GM21717 (cell line): ENCODE data around the gene SPTBN2.
"Not testable (repeated sequence)": the region's sequence is repeated elsewhere in the genome, so short reads cannot be mapped to it uniquely, and the experiment has no call there.

ENCODE experiments used
- ATAC-seq: cut with Tn5 transposase; IDR thresholded peaks from one replicate; pipeline ENCODE4 v1.9.1; 2021; ENCODE audit warnings: mild to moderate bottlenecking, moderate library complexity; ENCODE audit not compliant: unreplicated experiment

The SPTBN2 gene

DNA sequence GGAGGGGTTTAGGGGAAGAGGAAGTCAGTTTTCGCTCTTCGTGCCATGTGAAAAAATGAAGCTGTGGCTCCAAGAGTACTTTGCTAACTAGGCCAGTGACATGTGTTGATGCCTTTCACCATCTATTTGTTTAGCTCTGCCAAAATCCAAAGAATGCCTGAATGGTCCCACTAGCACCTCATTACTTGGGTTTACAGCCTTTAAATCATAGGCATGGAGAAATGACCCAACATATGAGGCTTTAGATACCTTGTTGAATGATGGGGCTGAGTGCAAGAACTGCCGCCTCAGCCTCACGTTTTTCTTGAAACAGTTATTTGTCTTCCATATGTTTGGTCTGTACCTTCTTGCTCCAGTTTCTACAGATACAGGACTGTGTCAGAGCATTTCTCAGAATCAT is 82.2 kb downstream of the SPTBN2 start:
- no peak for ATAC-seq

DNA sequence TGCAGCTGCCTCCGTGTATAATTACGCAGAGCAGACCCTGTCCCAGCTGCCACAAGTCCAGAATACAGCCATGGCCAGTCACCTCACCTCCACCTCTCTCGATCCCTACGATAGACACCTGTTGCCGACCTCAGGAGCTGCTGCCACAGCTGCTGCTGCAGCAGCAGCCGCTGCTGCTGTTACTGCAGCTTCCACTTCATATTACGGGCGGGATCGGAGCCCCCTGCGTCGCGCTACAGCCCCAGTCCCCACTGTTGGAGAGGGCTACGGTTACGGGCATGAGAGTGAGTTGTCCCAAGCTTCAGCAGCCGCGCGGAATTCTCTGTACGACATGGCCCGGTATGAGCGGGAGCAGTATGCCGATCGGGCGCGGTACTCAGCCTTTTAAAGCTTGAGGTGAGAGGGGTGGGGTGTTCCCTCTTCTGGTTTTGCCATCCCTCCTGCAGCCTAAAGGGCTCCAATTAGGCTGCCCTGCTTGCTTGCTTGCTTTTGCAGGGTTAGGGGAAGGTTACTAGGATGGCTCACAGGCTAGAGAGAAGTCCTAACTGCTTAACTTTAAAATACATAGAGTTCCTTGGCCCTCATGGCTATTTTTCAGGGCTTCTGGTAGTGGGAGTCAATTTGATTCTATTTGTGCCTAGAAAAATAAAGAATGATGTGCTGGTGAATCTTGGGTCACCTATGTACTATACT is 85.1 kb downstream of the SPTBN2 start:
- no peak for ATAC-seq

DNA sequence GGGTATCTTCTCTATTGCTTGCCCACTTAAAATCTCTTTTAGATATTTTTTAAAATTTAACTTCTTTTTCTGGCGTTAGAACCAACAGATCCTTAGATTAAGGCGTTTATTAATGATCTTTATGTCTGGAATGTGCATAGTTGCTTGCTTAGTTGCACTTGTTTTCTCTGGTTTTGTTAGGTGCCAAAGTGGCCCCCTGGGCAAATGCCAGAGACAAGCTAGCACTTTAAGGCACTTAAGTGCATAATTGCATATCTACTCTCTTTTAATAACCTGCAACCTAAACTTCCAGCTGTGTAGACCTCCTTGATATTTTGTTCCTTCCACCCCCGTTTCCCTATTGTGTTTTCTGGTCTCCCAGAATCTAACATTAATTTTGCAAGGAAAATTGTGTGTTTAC is 87.2 kb downstream of the SPTBN2 start:
- no peak for ATAC-seq

- ATAC-seq = not testable (repeated sequence)
Measured at GRCh38 chr11:66639814-66640340, 89.1 kb downstream of the SPTBN2 start.

- no peak for ATAC-seq
Measured at GRCh38 chr11:66639066-66639813, 89.8 kb downstream of the SPTBN2 start.

DNA sequence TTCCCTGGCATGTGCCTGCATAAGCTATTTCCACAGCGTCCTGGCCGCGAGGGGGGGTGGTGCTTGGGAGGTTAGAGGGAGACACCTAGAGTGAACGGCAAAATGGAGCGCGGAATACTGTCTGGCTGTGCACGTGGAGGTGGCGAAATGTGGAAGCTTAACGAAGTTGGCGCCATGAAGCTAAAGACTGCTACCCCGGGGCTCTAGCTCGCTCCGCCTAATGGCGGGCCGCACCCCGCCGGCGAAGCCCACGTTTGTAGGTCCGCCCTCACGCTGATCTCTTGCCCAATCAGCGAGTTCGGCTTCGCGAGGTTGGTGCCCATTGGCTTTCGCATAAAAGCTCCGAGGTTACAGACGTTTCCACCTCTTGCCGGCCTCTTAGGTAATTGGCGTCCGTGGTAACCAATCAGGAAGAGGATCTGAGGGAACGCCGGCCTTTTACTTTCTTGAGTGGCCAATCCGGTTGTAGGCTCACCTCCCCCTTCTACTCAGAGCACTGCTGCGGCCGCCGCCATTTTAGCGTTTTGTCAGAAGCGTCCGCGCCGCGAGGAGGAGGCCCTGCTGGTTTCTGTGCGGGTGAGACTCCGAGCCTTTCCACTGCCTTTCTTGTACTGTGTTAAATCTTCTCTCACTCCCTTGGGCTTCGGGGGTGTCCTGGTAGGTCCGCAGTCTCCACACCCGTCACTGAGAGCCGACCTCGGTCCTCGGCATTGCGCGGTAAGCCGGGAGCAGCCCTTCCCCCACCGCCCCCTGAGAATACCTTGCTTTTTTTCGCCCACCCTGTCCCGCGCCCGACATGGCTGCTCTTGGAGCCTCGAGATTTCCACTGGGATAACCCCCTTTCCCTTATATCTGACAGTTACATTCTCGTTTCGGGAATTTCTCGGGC is 90.6 kb downstream of the SPTBN2 start, which contains the start of gene RBM4:
Gene RBM4 (plus strand): TSS at position 527 of the 889 bp plus-strand sequence. CDS start 1,009 bp downstream, outside the sequence.
- peak; percentile 87 for ATAC-seq

- ATAC-seq = no peak
Measured at GRCh38 chr11:66637557-66638176, 91.3 kb downstream of the SPTBN2 start.

DNA sequence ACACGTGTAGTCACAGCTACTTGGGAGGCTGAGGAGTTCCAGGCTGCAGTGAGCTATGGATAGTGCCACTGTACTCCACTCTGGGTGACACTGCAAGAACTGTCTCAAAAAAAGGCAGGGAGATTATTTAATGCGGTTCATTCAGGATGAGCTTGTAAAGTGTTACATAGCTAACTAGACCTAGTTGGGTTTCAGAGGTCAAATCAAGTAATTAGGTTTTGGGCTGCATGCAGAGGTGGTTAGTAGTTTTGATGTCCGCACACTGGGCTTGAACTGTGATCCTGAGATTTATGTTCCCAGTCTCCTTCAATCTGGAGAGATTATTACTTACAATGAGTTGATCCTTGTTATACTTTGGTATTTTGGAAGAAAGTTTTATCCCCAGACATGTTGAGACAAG is 92.6 kb downstream of the SPTBN2 start:
- ATAC-seq = no peak
